Sciatic nerve (tissue), 2 donors: ENCODE results near the gene PINLYP. TPM values are rescaled to one million over a fixed set of nuclear protein-coding genes. Genes with fewer than 3 reads are reported as not detected.

Experiments
- ATAC-seq: fragments of 200-7000 bp; cut with Tn5 transposase; one replicate; pipeline ENCODE4 v1.9.1; 2020; ENCODE audit warnings: mild to moderate bottlenecking, moderate library complexity
- DNase-seq: peaks from one replicate; pipeline ENCODE4 v3.0.0-alpha.2; 2020; ENCODE audit warnings: low spot score
- intact Hi-C: fragments of 100-400 bp; cut with DNase I; formaldehyde crosslinking; loops from one replicate; pipeline ENCODE4 v1.14.2; 2022
- total RNA-seq: library from RNA; stranded (reverse); fragmentation: NEBNext Ultra II Directional; extraction: Animal tissue kit (Norgen Biotek cat#: 25700); gene quantifications from one replicate; pipeline ENCODE4 v1.2.1, GENCODE V29; 2021
- donor health status: DM: no; HTN: no; CAD: no.
- donor health status: DM: no; HTN: no; CAD: no.

The PINLYP gene
- total RNA-seq, 1 donor from 2014 or later = 8.0 TPM

DNA sequence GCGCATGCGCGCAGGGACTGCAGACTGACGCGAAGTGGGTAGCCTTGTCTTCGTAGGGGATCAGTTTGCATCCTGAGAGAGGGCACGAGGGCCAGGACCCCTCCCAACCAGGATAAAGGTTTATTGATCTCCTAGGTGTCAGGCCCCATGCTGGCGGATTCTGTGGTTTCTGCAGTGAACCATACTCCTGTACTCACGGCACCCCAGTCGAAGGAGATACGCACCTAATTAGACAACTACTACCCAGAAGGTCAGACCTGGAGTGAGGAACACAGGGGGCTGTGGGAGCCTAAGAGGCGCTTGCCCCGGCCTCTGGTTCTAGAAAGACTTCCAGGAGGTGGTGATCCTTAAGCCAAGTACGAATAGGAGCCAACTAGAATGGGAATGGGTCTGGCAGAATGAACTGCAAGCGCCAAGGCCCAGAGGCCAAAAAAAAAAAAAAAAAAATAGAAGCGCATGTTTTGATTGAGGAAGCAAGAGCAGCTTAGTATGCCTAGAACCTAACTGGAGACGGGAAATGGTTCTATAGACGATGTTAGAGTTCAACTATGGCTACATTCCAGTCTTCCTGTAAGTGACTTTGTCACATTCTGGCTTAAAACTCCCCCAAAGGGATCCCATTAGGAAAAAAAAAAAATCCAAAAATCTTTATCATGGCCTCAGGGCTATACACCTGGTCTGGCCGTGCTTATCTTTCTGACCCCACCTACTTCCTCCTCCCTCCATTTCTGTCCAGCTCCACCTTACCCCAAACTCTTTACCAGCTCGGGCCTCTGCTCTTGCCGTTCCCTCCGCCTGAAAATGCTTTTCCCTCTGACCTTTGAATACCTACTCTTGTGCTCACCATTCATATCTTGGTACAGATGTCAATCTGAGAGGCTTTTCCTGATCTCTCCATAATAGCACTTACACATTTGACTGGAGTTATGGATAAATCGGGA lies 44.7 kb downstream of the PINLYP start:
- intact Hi-C loops = no loop called here
- no peak for ATAC-seq

DNA sequence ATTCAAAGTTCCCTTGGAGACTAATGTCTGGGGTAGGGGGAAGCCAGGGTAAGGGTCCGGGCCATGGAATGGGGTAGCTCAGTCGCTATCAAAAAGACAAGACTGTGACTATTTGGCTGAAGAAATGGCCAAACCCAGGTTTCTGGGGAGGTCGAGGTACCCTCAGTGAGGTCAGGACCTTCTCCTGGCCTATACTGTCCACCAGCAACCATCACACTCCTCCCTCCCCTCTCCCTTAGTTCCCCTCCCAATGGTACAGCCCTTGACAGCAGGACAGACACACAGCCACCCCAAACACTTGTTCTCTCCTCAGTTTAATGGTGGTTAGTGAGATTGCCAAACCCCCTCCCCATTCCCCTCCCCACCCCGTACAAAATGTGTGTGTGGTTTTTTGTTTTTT lies 46.5 kb downstream of the PINLYP start:
- intact Hi-C loops = no loop called here
- DNase-seq = no peak
- ATAC-seq = no peak

More for the DNA sequence above, 44.7 kb downstream of the PINLYP start:
- DNase-seq = no peak

DNA sequence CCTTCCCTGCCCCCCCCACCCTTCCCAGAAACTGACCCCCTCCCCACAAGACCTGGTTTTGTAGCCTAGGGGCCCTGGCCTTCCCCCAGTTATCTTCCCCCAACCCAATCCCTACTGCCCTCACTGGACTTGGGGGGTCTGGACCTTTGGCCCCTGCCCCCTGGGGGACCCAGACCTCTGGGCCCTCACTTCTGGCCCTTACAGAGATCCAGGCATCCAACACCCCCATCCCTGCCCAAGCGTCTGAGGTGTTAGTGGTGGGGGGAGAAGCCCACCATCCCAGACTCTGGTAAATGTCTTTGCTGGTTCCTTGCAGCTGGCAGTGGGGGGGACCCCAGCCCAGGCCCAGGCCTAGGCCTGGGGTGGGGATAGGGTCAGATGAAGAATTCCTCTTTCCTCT lies 47.4 kb downstream of the PINLYP start:
- intact Hi-C loops = no loop called here
- DNase-seq = no peak
- no peak for ATAC-seq

DNA sequence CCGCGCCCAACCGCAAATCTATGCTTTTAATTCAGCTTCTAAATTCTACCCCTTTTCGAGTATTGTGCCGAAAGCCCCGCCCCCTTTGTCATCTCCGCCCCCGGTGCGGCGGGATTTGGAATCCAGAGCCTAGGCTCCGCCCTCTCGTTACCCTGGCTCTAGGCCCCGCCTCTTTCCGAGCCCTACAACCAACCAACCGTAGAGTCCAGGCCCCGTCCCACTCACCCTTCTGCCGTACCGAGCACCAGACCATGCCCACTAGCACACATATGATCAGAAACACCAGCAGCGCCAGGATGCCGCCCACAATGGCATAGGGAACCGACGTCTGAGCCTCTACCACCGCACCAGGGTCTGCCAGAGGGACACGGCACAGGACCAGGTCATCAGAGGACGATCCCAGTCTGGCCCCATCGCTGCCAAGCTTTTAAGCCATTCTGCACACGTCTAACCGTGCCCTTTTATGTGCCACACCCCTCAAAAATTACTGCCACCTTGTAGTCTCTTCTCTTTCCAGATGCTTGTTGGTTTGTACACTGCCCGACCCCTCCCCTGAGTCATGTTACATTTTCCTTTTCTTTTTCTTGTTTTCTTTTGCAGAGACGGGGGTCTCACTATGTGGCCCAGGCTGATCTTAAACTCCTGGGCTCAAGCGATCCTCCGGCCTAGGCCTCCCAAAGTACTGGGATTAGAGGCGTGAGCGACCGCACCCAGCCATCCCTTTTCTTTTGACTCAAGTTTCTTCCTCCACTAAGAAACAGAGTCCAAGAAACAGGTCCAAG lies 48.5 kb downstream of the PINLYP start:
- DNase-seq = no peak
- intact Hi-C loops = no loop called here
- ATAC-seq = no peak

DNA sequence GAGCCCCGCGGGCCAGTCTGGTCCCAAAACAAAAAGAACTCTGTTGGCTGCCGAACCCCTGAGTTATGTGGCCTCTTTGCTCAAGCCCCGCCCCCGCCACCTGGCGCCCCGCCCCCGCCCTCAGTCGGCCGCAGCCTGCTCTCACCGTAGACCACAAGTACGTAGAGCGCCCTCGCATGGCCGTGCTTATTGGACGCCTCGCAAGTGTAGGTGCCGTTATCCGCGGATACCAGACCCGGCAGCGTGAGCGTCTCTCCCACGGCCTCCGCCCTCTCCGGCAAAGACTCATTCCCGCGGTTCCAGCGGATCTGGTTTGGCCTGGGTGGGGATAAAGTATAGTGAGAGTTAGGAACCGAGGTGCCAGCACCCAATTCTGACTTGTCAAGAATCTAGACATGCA lies 49.3 kb downstream of the PINLYP start:
- no peak for ATAC-seq
- DNase-seq = no peak
- intact Hi-C loops = no loop called here

DNA sequence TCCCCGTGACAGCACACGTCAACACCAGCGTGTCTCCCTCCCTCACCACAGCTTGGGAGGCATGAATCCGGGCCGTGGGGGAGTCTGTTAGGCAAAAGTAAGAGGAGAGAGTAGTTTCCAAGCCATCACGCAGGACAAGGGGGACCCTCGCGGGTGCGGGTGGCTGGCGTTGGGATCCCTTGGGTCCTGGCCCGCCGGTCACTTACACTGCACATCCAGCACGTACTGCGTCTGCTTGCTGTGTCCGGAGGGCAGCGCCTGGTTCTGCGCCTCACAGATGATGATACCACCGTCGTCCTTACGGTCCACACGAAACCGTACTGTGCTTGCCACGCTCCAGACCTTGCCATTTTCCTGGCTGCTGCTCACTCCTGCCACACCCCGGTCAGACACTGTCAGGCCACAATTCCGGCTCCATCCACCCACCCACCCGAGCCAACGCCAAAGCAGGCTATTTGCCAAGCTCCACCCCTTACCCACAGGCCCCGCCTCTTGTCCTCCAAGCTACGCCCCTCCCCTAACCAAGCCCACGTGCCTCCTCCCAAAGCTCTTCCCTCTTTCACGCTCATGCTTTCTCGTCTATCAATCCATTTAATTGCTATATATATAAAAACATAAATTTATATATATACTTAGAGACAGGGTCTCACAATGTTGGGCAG lies 50.4 kb downstream of the PINLYP start:
- peak; percentile 74 for DNase-seq
- intact Hi-C loops = no loop called here
- ATAC-seq = peak; percentile 59

DNA sequence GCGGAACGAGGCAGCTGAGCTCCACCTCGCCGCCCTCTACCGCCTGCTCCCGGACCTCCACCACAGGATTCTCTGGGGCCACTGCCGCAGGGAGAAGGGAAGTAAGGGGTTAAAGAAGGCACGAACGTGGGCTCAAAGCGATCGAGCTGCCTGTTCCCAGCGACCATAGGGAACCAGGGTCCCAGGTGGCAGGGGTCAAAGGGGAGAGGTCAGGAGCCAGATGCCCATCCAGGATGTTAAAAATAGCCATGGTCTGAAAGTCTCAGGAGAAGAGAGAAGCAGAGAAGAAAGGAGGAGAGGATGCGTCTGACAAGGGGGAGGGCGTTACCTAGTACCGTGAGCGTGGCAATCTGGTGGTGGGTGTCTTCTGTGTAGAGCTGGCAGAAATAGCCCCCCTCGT lies 51.2 kb downstream of the PINLYP start:
- DNase-seq (no peak), ATAC-seq (no peak)
- intact Hi-C loops = no loop called here

DNA sequence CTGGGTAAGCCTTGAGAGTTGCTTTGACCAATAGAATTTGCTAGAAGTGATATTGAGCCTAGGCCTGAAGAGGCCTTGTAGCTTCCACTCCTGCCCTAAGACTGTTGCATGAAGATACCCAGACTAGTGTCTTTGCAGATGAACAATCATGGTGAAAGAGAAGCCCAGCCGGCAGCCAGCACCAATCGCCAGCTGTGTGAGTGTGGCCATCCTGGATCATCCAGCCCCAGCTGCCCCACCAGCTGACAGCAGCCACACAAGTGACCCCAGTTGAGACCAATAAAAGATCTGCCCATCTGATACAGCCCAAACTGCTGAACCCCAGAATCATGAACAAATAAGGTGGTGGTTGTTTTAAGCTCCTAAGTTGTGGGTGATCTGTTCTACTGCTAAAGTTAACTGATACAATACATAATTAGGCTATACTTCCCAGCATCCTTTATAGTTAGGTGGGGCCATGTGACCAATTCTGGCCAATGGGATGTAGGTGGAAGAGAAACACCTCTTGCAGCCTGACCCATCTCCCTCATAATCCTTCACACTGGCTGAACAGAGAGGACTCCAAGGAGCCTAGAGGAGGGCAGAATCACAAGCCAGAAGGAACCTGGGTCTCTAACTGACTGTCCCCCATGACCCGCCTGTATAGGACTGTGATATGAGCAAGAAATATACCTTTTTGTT lies 53.2 kb downstream of the PINLYP start:
- intact Hi-C loops = no loop called here
- no peak for DNase-seq
- ATAC-seq = no peak

DNA sequence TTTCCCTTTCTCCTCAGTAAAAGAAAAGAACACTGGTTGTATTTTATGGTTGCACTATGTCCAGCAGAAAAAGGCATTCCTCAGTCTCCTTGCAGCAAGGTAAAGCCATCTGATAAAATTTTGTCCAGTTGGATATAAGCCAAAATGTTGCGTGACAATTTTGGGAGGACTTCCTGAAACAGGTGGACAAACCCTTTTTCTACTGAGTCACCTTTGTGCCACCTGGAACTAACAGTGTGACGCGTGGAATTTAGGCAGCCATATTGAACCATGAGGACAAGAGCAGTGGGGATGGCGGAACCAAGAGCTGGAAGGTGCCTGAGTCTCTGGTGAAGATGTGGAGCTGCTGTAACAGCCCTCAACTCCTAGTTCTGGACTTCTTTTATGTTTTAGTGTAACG lies 55.9 kb downstream of the PINLYP start:
- intact Hi-C loops = no loop called here
- ATAC-seq (no peak), DNase-seq (no peak)

Other genes starting within 250 kb of the PINLYP start
- gene CD177, start 222.1 kb upstream of the PINLYP start, total RNA-seq = 19.3 TPM
- gene TEX101, start 160.9 kb upstream of the PINLYP start, total RNA-seq = not detected
- 1.6 TPM for gene LYPD3, start 110.2 kb upstream of the PINLYP start, total RNA-seq
- 12.7 TPM for gene PHLDB3, start 71.1 kb upstream of the PINLYP start, total RNA-seq
- 33.3 TPM for gene ETHE1, start 48.6 kb upstream of the PINLYP start, total RNA-seq
- gene ZNF575, start 42.6 kb upstream of the PINLYP start, total RNA-seq = 5.3 TPM
- 24.8 TPM for gene XRCC1, start 274 bp upstream of the PINLYP start, total RNA-seq
- gene IRGQ, start 20.3 kb downstream of the PINLYP start, total RNA-seq = 22.2 TPM
- 14.3 TPM for gene ZNF576, start 20.8 kb downstream of the PINLYP start, total RNA-seq
- 0.58 TPM for gene SRRM5, start 36.3 kb downstream of the PINLYP start, total RNA-seq
- 39.1 TPM for gene ZNF428, start 43.8 kb downstream of the PINLYP start, total RNA-seq
- gene CADM4, start 64.0 kb downstream of the PINLYP start, total RNA-seq = 175 TPM
- 36.9 TPM for gene PLAUR, start 94.4 kb downstream of the PINLYP start, total RNA-seq
- not detected for gene IRGC, start 140.3 kb downstream of the PINLYP start, total RNA-seq
- 41.1 TPM for gene SMG9, start 179.2 kb downstream of the PINLYP start, total RNA-seq
- gene KCNN4, start 205.2 kb downstream of the PINLYP start, total RNA-seq = 3.0 TPM
- 1.4 TPM for gene LYPD5, start 226.6 kb downstream of the PINLYP start, total RNA-seq